Measurements from ENCODE around the gene SOCS7.

Gene SOCS7

GRCh38 chr17:38358586-38359513 lies 7.2 kb downstream of the SOCS7 start:
- DNase-seq (ENCODE audit: extremely low spot score, insufficient read length, low read depth) (no peak), FAIRE-seq (no peak)

GRCh38 chr17:38361694-38362465 lies 10.2 kb downstream of the SOCS7 start:
- FAIRE-seq (no peak), DNase-seq (ENCODE audit: extremely low spot score, insufficient read length, low read depth) (no peak)

- no peak for FAIRE-seq
- no peak for DNase-seq (ENCODE audit: extremely low spot score, insufficient read length, low read depth)
These were observed 11.4 kb downstream of the SOCS7 start for GRCh38 chr17:38363016-38363415.

- FAIRE-seq (no peak), DNase-seq (ENCODE audit: extremely low spot score, insufficient read length, low read depth) (no peak)
These were observed 13.1 kb downstream of the SOCS7 start for GRCh38 chr17:38364741-38365140.

GRCh38 chr17:38369124-38369886 lies 17.7 kb downstream of the SOCS7 start:
- no peak for FAIRE-seq
- DNase-seq (ENCODE audit: extremely low spot score, insufficient read length, low read depth): no peak

DNA sequence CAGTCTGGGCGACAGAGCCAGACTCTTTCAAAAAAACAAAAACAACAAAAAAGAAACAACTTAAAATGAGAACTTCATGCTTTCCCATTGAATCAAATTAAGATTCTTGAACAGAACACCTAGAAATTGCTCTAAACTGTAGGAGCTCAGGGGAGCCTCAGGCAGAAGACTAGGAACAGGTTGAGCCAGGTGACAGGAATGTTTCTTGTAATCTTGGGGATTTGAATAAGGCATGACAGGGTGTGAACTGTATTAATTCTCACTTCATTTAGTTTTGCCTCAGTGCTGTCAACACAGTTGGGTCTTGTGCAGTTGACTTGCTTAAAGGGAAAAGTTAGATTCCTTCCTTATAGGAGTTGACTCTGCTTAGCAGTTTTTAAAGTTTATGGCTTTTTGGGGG lies 27.8 kb downstream of the SOCS7 start:
- no peak for DNase-seq (ENCODE audit: extremely low spot score, insufficient read length, low read depth)
- no peak for FAIRE-seq

GRCh38 chr17:38395090-38395489 lies 43.4 kb downstream of the SOCS7 start:
- DNase-seq (ENCODE audit: extremely low spot score, insufficient read length, low read depth): no peak
- FAIRE-seq: no peak

GRCh38 chr17:38397227-38397626 lies 45.6 kb downstream of the SOCS7 start:
- no peak for FAIRE-seq

DNA sequence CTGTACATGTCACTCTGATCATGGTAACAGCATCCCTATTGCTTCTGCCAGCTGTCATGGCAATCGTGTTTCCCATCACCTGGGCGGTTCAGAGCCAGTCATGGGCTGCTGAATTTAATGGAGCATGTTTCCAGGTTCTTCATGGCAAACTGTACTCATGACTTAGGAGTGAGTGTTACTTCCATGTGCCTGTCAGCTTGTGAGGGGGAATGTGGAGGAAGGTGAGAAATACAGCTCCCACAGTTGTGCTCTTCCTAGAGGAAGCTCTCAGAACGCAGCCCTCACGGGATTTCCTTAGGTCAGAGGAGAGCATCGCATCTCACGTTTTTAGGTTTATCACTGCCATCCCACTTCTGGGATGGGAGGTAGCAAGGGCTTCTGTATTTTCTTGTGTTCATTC lies 48.6 kb downstream of the SOCS7 start:
- DNase-seq (ENCODE audit: extremely low spot score, insufficient read length, low read depth) (no peak), FAIRE-seq (no peak)

More at GRCh38 chr17:38397227-38397626, 45.6 kb downstream of the SOCS7 start:
- DNase-seq (ENCODE audit: extremely low spot score, insufficient read length, low read depth): no peak

DNA sequence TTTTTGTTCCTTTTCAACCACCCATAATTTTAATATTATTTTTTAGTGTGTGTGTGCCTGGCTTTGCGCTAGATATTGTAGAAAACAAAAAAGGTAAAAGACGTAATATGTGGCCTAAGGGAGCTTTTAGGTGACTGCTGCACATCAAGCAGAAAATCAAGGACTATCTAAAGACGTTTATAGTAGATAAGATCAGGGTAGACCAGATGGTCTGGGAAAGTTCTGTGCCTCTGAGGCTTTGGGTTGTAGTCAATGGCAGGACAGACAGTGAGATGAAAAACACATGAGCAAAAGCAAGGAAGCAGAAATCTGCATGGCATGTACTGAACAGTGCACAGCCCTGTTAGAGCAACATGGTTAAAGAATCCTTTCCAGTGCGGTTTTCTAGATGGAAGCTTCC lies 49.8 kb downstream of the SOCS7 start:
- FAIRE-seq: no peak

GRCh38 chr17:38402897-38403296 lies 51.3 kb downstream of the SOCS7 start:
- FAIRE-seq: no peak
- no peak for DNase-seq (ENCODE audit: extremely low spot score, insufficient read length, low read depth)

More for the DNA sequence above, 49.8 kb downstream of the SOCS7 start:
- DNase-seq (ENCODE audit: extremely low spot score, insufficient read length, low read depth): no peak

- DNase-seq (ENCODE audit: extremely low spot score, insufficient read length, low read depth): no peak
- no peak for FAIRE-seq
These were observed 51.8 kb downstream of the SOCS7 start for GRCh38 chr17:38403491-38403890.

DNA sequence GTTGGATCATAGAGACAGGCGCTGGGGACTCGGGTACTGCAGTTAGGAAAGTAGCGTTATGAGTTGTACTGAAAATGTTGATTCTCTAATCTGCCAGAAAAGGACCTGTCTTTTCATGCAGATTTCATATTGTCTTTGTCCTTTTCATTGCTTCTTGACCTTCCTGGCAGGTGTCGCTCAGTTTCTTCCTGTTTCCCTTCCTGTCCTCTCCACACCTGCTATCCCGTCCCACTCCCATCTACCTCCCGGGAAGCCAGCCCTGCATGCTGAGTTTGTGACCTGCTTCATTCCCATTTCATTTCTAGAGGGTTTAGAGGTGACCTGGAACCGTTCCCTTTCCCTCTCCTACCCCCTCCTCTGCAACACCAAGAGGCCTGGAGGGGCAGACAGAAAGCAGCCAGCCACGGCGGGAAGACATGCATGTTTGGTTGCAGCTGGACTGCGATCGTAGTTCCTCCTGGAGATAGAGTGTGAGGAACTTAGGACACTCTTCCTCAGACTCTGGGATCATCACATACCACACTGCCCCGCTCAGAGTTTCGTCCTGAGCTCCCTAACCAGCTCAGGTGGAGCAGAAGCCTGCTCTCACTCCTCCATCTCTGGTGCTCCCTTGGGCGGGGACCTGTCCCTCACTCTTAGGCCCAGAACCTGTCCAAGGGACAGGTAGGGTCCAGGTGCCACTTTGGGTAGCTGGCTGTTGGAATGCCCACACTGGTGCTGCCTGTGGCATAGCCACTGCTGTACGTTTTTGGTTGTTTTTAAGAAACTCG lies 52.7 kb downstream of the SOCS7 start:
- no peak for DNase-seq (ENCODE audit: extremely low spot score, insufficient read length, low read depth)
- no peak for FAIRE-seq

DNA sequence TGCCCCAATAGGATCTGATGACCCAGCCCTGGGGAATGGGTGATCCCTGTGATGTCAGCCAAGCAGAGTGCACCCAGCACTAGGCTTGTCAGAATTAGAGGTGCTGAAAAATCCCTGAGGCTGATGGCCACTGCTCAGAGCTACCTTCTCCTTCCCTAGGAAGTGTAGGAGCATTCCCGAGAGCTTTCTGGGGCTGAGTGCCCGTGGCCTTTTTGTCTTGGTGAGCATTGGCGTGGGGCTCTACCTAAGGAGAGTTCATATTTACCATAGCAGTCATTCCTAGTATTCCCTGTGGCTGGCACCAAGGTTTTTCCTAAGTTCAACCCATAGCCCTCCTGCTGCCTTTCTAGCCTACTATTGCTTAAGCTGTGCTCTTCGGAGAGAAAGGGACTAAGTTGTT lies 54.0 kb downstream of the SOCS7 start:
- FAIRE-seq (no peak), DNase-seq (ENCODE audit: extremely low spot score, insufficient read length, low read depth) (no peak)

GRCh38 chr17:38410201-38410600 lies 58.6 kb downstream of the SOCS7 start:
- no peak for FAIRE-seq
- DNase-seq (ENCODE audit: extremely low spot score, insufficient read length, low read depth): no peak

GRCh38 chr17:38415250-38416194 lies 63.9 kb downstream of the SOCS7 start:
- FAIRE-seq (no peak), DNase-seq (ENCODE audit: extremely low spot score, insufficient read length, low read depth) (no peak)

GRCh38 chr17:38416840-38417209 lies 65.2 kb downstream of the SOCS7 start:
- FAIRE-seq: no peak
- DNase-seq (ENCODE audit: extremely low spot score, insufficient read length, low read depth): no peak

- FAIRE-seq: no peak
- no peak for DNase-seq (ENCODE audit: extremely low spot score, insufficient read length, low read depth)
These were observed 65.7 kb downstream of the SOCS7 start for GRCh38 chr17:38417210-38417951.

Data from GM18507 (cell line).